Heart left ventricle (tissue), 13 donors: ENCODE data around the gene TBR1.

Experiments
- POLR2A ChIP-seq, 2 donors: fragments of 450-650 bp; IDR thresholded peaks; one replicate each; pipeline ENCODE4 v1.6.1; 2017; ENCODE audit warnings: antibody characterized with exemption in 2 of 2, mild to moderate bottlenecking in 2 of 2, moderate library complexity in 2 of 2
- TF ChIP-seq, protein P1 (sequence below), 12 donors: fragments of 200-600 bp; sonication (generic) in 4 of 12; IDR thresholded peaks; one replicate each; pipeline versions ENCODE4 v1.5.0 to v1.8.0; 2018 to 2022; ENCODE audit warnings: antibody characterized with exemption in 12 of 12, mild to moderate bottlenecking in 5 of 12
- donor health status: ischemic (EF 13 %, LVEDD 7.1; RV severe dilation, severe dysfunction).
- donor health status: DM: no; HTN: yes; CAD: no.
- donor health status: DM: no; HTN: no; CAD: no.
- donor health status: ischemic (EF 25% LVEDD 6.9; RV normal size, moderate dysfunction).
- donor health status: ischemic (EF 25% LVEDD 5.7; RV mildly dilated, moderate dysfunction).
- donor health status: ischemic (EF 35%, LVEDD 5.7; RV mildly dilated, moderate dysfunction).
- donor health status: nonischemic (EF 11% LVEDD 7.7; RV severe dilation, severe dysfunction).
- donor health status: DM: yes; HTN: yes; CAD: no.
- donor health status: PGD.
- donor health status: ischemic (EF 29% LVEDD 5.4; RV normal size, mild dysfunction).
- donor health status: nonischemic (EF 23%, LVEDD 6.1; RV moderate dilation, normal function).

DNA sequence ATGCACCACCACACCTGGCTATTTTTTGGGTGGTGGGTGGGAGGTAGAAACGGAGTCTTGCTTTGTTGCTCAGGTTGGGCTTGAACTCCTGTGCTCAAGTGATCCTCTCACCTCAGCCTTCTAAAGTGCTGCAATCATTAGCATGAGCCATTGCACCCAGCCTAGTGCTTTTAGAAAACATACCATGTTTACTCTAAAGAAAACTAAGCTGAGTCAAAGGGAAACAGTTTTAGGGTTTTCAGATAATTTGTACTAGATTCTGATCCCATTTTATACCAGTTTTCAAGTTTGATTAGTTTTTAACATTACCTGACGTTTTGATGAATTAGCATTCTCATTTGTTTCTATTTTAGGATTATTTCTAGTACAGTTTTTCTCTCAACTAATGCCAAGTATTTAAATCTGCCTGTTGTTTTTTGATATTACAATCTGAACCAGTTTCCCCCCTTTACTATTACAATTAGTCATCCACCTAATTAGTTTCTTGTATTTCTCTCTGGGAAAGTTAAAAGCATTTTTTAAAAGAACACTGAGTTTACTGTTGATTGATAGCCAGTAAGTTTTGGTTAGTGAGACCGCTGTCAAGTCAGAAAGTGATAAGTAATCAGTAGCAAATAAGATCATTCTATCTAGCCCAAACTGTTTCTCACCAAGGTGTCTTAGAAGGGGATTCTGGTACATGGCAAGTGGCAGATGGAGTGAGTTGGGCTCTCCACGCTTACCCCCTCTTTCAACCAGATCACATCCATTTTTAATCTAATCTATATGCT, 24.2 kb upstream of the TBR1 start:
- TF ChIP-seq, protein P1, sequence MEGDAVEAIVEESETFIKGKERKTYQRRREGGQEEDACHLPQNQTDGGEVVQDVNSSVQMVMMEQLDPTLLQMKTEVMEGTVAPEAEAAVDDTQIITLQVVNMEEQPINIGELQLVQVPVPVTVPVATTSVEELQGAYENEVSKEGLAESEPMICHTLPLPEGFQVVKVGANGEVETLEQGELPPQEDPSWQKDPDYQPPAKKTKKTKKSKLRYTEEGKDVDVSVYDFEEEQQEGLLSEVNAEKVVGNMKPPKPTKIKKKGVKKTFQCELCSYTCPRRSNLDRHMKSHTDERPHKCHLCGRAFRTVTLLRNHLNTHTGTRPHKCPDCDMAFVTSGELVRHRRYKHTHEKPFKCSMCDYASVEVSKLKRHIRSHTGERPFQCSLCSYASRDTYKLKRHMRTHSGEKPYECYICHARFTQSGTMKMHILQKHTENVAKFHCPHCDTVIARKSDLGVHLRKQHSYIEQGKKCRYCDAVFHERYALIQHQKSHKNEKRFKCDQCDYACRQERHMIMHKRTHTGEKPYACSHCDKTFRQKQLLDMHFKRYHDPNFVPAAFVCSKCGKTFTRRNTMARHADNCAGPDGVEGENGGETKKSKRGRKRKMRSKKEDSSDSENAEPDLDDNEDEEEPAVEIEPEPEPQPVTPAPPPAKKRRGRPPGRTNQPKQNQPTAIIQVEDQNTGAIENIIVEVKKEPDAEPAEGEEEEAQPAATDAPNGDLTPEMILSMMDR (IDR thresholded peaks at IDR 0.05): no peak
- no peak for TF ChIP-seq POLR2A (IDR thresholded peaks at IDR 0.05)
